ENCODE results near the gene MND1. TPM values are rescaled to one million over a fixed set of nuclear protein-coding genes. Genes with fewer than 3 reads are reported as not detected.

MND1 gene
- total and polyA plus RNA-seq, 2 of the 8 experiments (the other 6 are each of a cell fraction or from before 2014, with no cell fraction given), result 4.4 to 26.2 TPM

- no peak overlapping the region for H3K56ac ChIP-seq (replicated peaks; ENCODE audit: insufficient read length, low read depth, low read length)
- no peak overlapping the region for H3K14ac ChIP-seq (ENCODE audit: insufficient read length)
- no peak overlapping the region for H3K4me2 ChIP-seq (ENCODE audit: insufficient read depth in 1 of 2, low read depth in 2 of 2, low read length in 2 of 2)
- H2BK5ac ChIP-seq (ENCODE audit: low read depth, low read length), result no peak overlapping the region
- H3K23me2 ChIP-seq (ENCODE audit: low read depth, low read length), result no peaks in the 10 kb centered on the region
- FAIRE-seq (no peak), DNase-seq (ENCODE audit: low read depth in 1 of 2, low spot score in 2 of 2) (peak in 1 of 2 experiments; percentile 52)
- ChIA-PET POLR2A (ENCODE audit: partially characterized antibody) (interaction anchor here (0.9 to 1.4 kb wide), 3 partner anchors 11 to 72 kb away, joined by 3 to 4 read pairs (median 3); no protein-coding TSS in a partner anchor), CTCF (ENCODE audit: partially characterized antibody) (interaction anchor here (0.6 to 1.8 kb wide), 13 partner anchors 9 to 109 kb away, joined by 3 to 6 read pairs (median 4); partner anchors contain the start of gene TRIM2)
- 93% methylated on average over 38 of the region's 40 CpGs; no CpG with 5 or more reads in 1 of the 2 experiments for WGBS, 2 experiments (ENCODE audit: extremely low coverage in 1 of 2, insufficient coverage in 1 of 2, insufficient read length in 1 of 2, insufficient replicate concordance in 2 of 2, low coverage in 1 of 2, low lambda C conversion rate in 2 of 2, missing lambda C conversion rate in 1 of 2)
- no peak overlapping the region for H2AFZ ChIP-seq (ENCODE audit: low read length)
- no peak overlapping the region for H3K23ac ChIP-seq (ENCODE audit: insufficient read length)
- H3K36me3 ChIP-seq (ENCODE audit: control insufficient read depth in 2 of 4, insufficient read depth in 4 of 4, low read length in 3 of 4), result peaks cover 12 to 61% (median 23%) of the 10 kb centered on the region in 4 experiments; a peak in 7 of 8 replicates
- H3K79me1 ChIP-seq (ENCODE audit: low read depth, low read length), result no peaks in the 10 kb centered on the region
- no peak overlapping the region for H3K4ac ChIP-seq (replicated peaks; ENCODE audit: insufficient read length, low read depth, low read length)
- no peaks in the 10 kb centered on the region for H4K20me1 ChIP-seq (replicated peaks in 1 of 2; ENCODE audit: control insufficient read depth in 1 of 2, insufficient read depth in 2 of 2, low read length in 2 of 2)
- H3K79me2 ChIP-seq (ENCODE audit: control insufficient read depth in 1 of 2, insufficient read depth in 2 of 2, low read length in 2 of 2), result no peaks in the 10 kb centered on the region
- no peak overlapping the region for H4K91ac ChIP-seq (replicated peaks; ENCODE audit: insufficient read length, low read length)
- H2BK120ac ChIP-seq (replicated peaks; ENCODE audit: low read depth, low read length), result no peak overlapping the region
- TF ChIP-seq SP2 (IDR thresholded peaks at IDR 0.05; ENCODE audit: low read length) (no peak), KDM5A (IDR thresholded peaks at IDR 0.05; ENCODE audit: low read length) (no peak), MAX (IDR thresholded peaks at IDR 0.05) (no peak), CTCF (IDR thresholded peaks at IDR 0.05; ENCODE audit: control extremely low read depth in 1 of 3, insufficient read depth in 1 of 3, low read depth in 1 of 3, low read length in 3 of 3) (peak in 2 of 3 experiments; percentile 1 to 7; a peak in 3 of 4 replicates), CTBP2 (IDR thresholded peaks at IDR 0.05; ENCODE audit: borderline replicate concordance, insufficient read depth, insufficient read length, low read length) (no peak), CEBPB (IDR thresholded peaks at IDR 0.05; ENCODE audit: low read depth, low read length) (no peak)
- H3K4me1 ChIP-seq (replicated peaks in 1 of 4; ENCODE audit: control insufficient read depth in 3 of 4, insufficient read depth in 4 of 4, low read length in 3 of 4), result peaks cover 0 to 11% (median 1%) of the 10 kb centered on the region in 4 experiments; a peak in 4 of 7 replicates
- no peak overlapping the region for H2AK5ac ChIP-seq (ENCODE audit: low read depth, low read length)
- no peak overlapping the region for H3K18ac ChIP-seq (ENCODE audit: extremely low read depth, low read length)
- H3K27me3 ChIP-seq (replicated peaks in 1 of 4; ENCODE audit: control insufficient read depth in 3 of 4, extremely low read depth in 1 of 4, insufficient read depth in 3 of 4, low read length in 3 of 4), result 0 out of 7 replicates have a peak, but pooled peaks cover 0 to 3% (median 0%) of the 10 kb centered on the region in 4 experiments
- no peak overlapping the region for H4K5ac ChIP-seq (ENCODE audit: insufficient read length, low read depth, low read length)
- no peak overlapping the region for H2BK12ac ChIP-seq (ENCODE audit: low read depth, low read length)
- no peak overlapping the region for H3K27ac ChIP-seq (ENCODE audit: low read depth, low read length)
- H3K9ac ChIP-seq (replicated peaks in 1 of 4; ENCODE audit: extremely low read depth in 1 of 4, low read depth in 3 of 4, low read length in 3 of 4), result no peak overlapping the region
- no peak overlapping the region for H2BK15ac ChIP-seq (ENCODE audit: low read length)
- peaks cover 2 to 6% of the 10 kb centered on the region in 2 experiments; a peak in 1 of 4 replicates for H3K9me3 ChIP-seq (ENCODE audit: insufficient read depth in 2 of 2, low read depth in 1 of 2, low read length in 1 of 2)
- no peak overlapping the region for H2BK20ac ChIP-seq (ENCODE audit: low read length)
- H4K8ac ChIP-seq (ENCODE audit: extremely low read depth, insufficient read depth, low read length), result no peak overlapping the region; the same call in 1 of the 2 replicates
- no peak overlapping the region for H3K4me3 ChIP-seq (ENCODE audit: extremely low read depth in 1 of 4, insufficient read depth in 2 of 4, low read depth in 3 of 4, low read length in 4 of 4)
Observed at GRCh38 chr4:153295131-153295755, 49.2 kb upstream of the MND1 start.

Data from H1 (cell line).